Osteoblast (primary cell): Measurements from ENCODE around the gene FZD8. TPM values are rescaled to one million over a fixed set of nuclear protein-coding genes. Genes with fewer than 3 reads are reported as not detected.

Experiments used
- DNase-seq: peaks from one replicate; pipeline ENCODE4 v3.0.0; 2011; ENCODE audit warnings: low spot score, mixed read lengths; ENCODE audit not compliant: insufficient read length; ENCODE audit errors: missing footprints
- H2AFZ ChIP-seq: 2 replicates; pipeline ENCODE4 v1.6.0; 2011; ENCODE audit warnings: mild to moderate bottlenecking, low read length
- H3K27ac ChIP-seq: 2 replicates; pipeline ENCODE4 v1.5.1; 2011; ENCODE audit warnings: mild to moderate bottlenecking, low read depth, low read length, moderate library complexity
- H3K27me3 ChIP-seq: 2 replicates; pipeline ENCODE4 v1.6.0; 2012; ENCODE audit warnings: mild to moderate bottlenecking, control low read depth, inconsistent platforms, low read length, moderate library complexity; ENCODE audit not compliant: insufficient read depth
- H3K36me3 ChIP-seq: 2 replicates; pipeline ENCODE4 v1.5.1; 2011; ENCODE audit warnings: mild to moderate bottlenecking, low read length, control low read depth, moderate library complexity; ENCODE audit not compliant: insufficient read depth
- H3K4me1 ChIP-seq: 2 replicates; pipeline ENCODE4 v1.5.1; 2011; ENCODE audit warnings: mild to moderate bottlenecking, low read length, control low read depth, moderate library complexity; ENCODE audit not compliant: insufficient read depth
- H3K4me2 ChIP-seq: 2 replicates; pipeline ENCODE4 v1.6.0; 2011; ENCODE audit warnings: mild to moderate bottlenecking, low read length; ENCODE audit not compliant: insufficient read depth
- H3K4me3 ChIP-seq: fragments of 200-600 bp; sonication (generic); 3 replicates; pipeline ENCODE4 v1.5.1; 2012; ENCODE audit warnings: mild to moderate bottlenecking, low read length, inconsistent platforms; ENCODE audit not compliant: insufficient read depth
- H3K79me2 ChIP-seq: 2 replicates; pipeline ENCODE4 v1.6.0; 2012; ENCODE audit warnings: mild to moderate bottlenecking, low read length, control low read depth, inconsistent platforms; ENCODE audit not compliant: insufficient read depth
- H3K9me3 ChIP-seq: 2 replicates; pipeline ENCODE4 v1.5.1; 2011; ENCODE audit warnings: low read depth, low read length, control low read depth
- H4K20me1 ChIP-seq: 2 replicates; pipeline ENCODE4 v1.6.0; 2012; ENCODE audit warnings: mild to moderate bottlenecking, low read length, control low read depth; ENCODE audit not compliant: insufficient read depth
- CTCF ChIP-seq: IDR thresholded peaks from 2 replicates; pipeline ENCODE4 v1.5.1; 2011; ENCODE audit warnings: mild to moderate bottlenecking, low read depth, low read length, moderate library complexity; ENCODE audit errors: extremely low read depth
- total RNA-seq: library from RNA; depleted of rRNA; stranded (reverse); fragments of >200 nt; gene quantifications from 2 replicates; pipeline ENCODE4 v1.2.3, GENCODE V29; 2012

Gene FZD8
- total RNA-seq, 1 donor, result 15.2 TPM

GRCh38 chr10:35595106-35595505 is 47.0 kb downstream of the FZD8 start:
- DNase-seq, result no peak
- H2AFZ ChIP-seq, result no peak overlapping the region
- no peaks in the 10 kb centered on the region for H3K9me3 ChIP-seq
- H3K79me2 ChIP-seq, result no peaks in the 10 kb centered on the region
- peaks cover 2% of the 10 kb centered on the region for H3K27me3 ChIP-seq
- TF ChIP-seq CTCF, result no peak
- H4K20me1 ChIP-seq, result no peaks in the 10 kb centered on the region
- H3K27ac ChIP-seq, result no peak overlapping the region
- H3K4me1 ChIP-seq, result no peaks in the 10 kb centered on the region
- no peaks in the 10 kb centered on the region for H3K36me3 ChIP-seq
- H3K4me3 ChIP-seq, result no peak overlapping the region
- H3K4me2 ChIP-seq, result no peak overlapping the region

- H3K79me2 ChIP-seq, result no peaks in the 10 kb centered on the region
- H3K27me3 ChIP-seq, result peaks cover 2% of the 10 kb centered on the region
- DNase-seq, result no peak
- H4K20me1 ChIP-seq, result no peaks in the 10 kb centered on the region
- no peaks in the 10 kb centered on the region for H3K9me3 ChIP-seq
- no peak overlapping the region for H3K4me3 ChIP-seq
- no peak overlapping the region for H2AFZ ChIP-seq
- H3K27ac ChIP-seq, result no peak overlapping the region
- no peak overlapping the region for H3K4me2 ChIP-seq
- TF ChIP-seq CTCF, result no peak
- no peaks in the 10 kb centered on the region for H3K4me1 ChIP-seq
- no peaks in the 10 kb centered on the region for H3K36me3 ChIP-seq
Measured at GRCh38 chr10:35594115-35595079, 47.7 kb downstream of the FZD8 start.

- Histone ChIP-seq H4K20me1 (no peaks in the 10 kb centered on the region), H3K4me3 (no peak overlapping the region), H3K27ac (no peak overlapping the region), H3K36me3 (no peaks in the 10 kb centered on the region), H2AFZ (no peak overlapping the region), H3K9me3 (no peaks in the 10 kb centered on the region), H3K4me1 (no peaks in the 10 kb centered on the region), H3K79me2 (no peaks in the 10 kb centered on the region), H3K27me3 (peaks cover 9% of the 10 kb centered on the region), H3K4me2 (no peak overlapping the region)
- no peak for TF ChIP-seq CTCF
- no peak for DNase-seq
Measured at GRCh38 chr10:35592441-35592840, 49.7 kb downstream of the FZD8 start.

GRCh38 chr10:35588836-35589235 is 53.3 kb downstream of the FZD8 start:
- H3K4me3 ChIP-seq, result no peak overlapping the region
- no peak for DNase-seq
- H3K79me2 ChIP-seq, result no peaks in the 10 kb centered on the region
- no peaks in the 10 kb centered on the region for H3K9me3 ChIP-seq
- no peaks in the 10 kb centered on the region for H4K20me1 ChIP-seq
- H2AFZ ChIP-seq, result no peak overlapping the region
- no peak overlapping the region for H3K4me2 ChIP-seq
- H3K36me3 ChIP-seq, result no peaks in the 10 kb centered on the region
- no peaks in the 10 kb centered on the region for H3K4me1 ChIP-seq
- no peak overlapping the region for H3K27ac ChIP-seq
- H3K27me3 ChIP-seq, result peaks cover 9% of the 10 kb centered on the region
- no peak for TF ChIP-seq CTCF
